ENCODE measurements around the gene KCNMA1. TPM values are rescaled to one million over a fixed set of nuclear protein-coding genes. Genes with fewer than 3 reads are reported as not detected.

Gene KCNMA1
- polyA plus RNA-seq, 1 donor from 2014 or later = 60.8 TPM

- no peaks in the 10 kb centered on the region for H3K36me3 ChIP-seq (ENCODE audit: insufficient read depth, low read length)
- H4K20me1 ChIP-seq (ENCODE audit: insufficient read depth) = no peaks in the 10 kb centered on the region
- no peaks in the 10 kb centered on the region for H3K9me2 ChIP-seq (ENCODE audit: insufficient read depth, low read length)
- H3K9me3 ChIP-seq (ENCODE audit: low read length) = no peaks in the 10 kb centered on the region
- H3K27ac ChIP-seq (ENCODE audit: low read length) = no peak overlapping the region
- H3K9ac ChIP-seq (ENCODE audit: low read length) = no peak overlapping the region
- no peaks in the 10 kb centered on the region for H3K27me3 ChIP-seq (ENCODE audit: insufficient read depth, low read depth, low read length)
- H3K79me2 ChIP-seq (replicated peaks; ENCODE audit: insufficient read depth, low read length) = no peaks in the 10 kb centered on the region
- no peak for TF ChIP-seq EP300 (conservative IDR thresholded peaks at IDR 0.05; ENCODE audit: poor library complexity, severe bottlenecking)
- no peak for TF ChIP-seq RAD21 (conservative IDR thresholded peaks at IDR 0.05)
- TF ChIP-seq REST (IDR thresholded peaks at IDR 0.05; ENCODE audit: borderline replicate concordance) = no peak
- TF ChIP-seq SMC3 (conservative IDR thresholded peaks at IDR 0.05; ENCODE audit: poor library complexity) = no peak
- H3K4me3 ChIP-seq (ENCODE audit: low read length) = no peak overlapping the region
- no peaks in the 10 kb centered on the region for H3F3A ChIP-seq (ENCODE audit: insufficient read depth, low read length, poor library complexity, severe bottlenecking)
- H3K4me2 ChIP-seq (ENCODE audit: low read length) = no peak overlapping the region
- H2AFZ ChIP-seq (ENCODE audit: low read depth, low read length) = no peak overlapping the region
Observed at GRCh38 chr10:77594471-77594783, 43.2 kb downstream of the KCNMA1 start.

DNA sequence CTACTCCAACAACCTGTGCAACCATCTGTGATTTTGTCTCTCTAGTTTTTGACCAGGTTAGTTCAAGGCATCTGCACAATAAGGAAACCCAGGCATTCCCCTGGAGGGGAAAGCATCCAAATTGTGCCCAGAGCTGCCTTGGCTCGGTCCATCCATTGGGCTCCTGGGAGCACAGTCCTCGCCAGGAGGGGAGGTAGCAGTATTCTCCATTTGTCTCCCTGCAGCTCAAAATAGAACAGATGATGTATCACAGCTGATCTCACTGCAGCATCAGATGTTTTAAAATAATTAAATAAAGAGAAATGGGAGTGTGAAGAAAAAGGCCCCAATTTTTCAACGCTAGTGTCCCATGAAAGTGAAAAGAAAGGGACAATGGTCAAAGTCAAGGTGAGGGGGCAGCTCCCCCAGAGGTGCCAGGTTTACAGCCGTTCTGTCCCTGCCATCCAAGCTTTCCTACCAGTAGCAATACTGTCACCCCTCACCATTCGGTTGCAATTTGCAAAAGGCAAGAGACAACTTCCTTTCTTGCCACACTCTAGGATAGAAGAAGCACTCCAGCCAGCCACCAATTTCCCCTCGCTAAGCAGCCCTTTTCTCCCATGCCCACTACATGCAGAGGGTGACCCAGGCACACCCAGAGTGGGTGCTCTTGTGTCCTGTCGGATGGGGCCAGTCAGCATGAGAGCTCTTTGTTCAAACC, 43.7 kb downstream of the KCNMA1 start:
- Histone ChIP-seq H3K27ac (ENCODE audit: low read length) (no peak overlapping the region), H3K27me3 (ENCODE audit: insufficient read depth, low read depth, low read length) (no peaks in the 10 kb centered on the region), H3K9me3 (ENCODE audit: low read length) (no peaks in the 10 kb centered on the region), H3K9ac (ENCODE audit: low read length) (no peak overlapping the region), H3F3A (ENCODE audit: insufficient read depth, low read length, poor library complexity, severe bottlenecking) (no peaks in the 10 kb centered on the region), H3K79me2 (replicated peaks; ENCODE audit: insufficient read depth, low read length) (no peaks in the 10 kb centered on the region), H4K20me1 (ENCODE audit: insufficient read depth) (no peaks in the 10 kb centered on the region), H3K36me3 (ENCODE audit: insufficient read depth, low read length) (no peaks in the 10 kb centered on the region), H2AFZ (ENCODE audit: low read depth, low read length) (no peak overlapping the region), H3K4me3 (ENCODE audit: low read length) (no peak overlapping the region), H3K4me2 (ENCODE audit: low read length) (no peak overlapping the region), H3K9me2 (ENCODE audit: insufficient read depth, low read length) (no peaks in the 10 kb centered on the region)
- TF ChIP-seq TAF1 (IDR thresholded peaks at IDR 0.05; ENCODE audit: low read depth) = no peak
- no peak for TF ChIP-seq EZH2 (IDR thresholded peaks at IDR 0.05; ENCODE audit: borderline replicate concordance, insufficient read depth, low read length, poor library complexity, severe bottlenecking)
- TF ChIP-seq RAD21 (conservative IDR thresholded peaks at IDR 0.05) = no peak
- TF ChIP-seq EP300 (conservative IDR thresholded peaks at IDR 0.05; ENCODE audit: poor library complexity, severe bottlenecking) = no peak
- no peak for TF ChIP-seq REST (IDR thresholded peaks at IDR 0.05; ENCODE audit: borderline replicate concordance)
- TF ChIP-seq, protein P1, sequence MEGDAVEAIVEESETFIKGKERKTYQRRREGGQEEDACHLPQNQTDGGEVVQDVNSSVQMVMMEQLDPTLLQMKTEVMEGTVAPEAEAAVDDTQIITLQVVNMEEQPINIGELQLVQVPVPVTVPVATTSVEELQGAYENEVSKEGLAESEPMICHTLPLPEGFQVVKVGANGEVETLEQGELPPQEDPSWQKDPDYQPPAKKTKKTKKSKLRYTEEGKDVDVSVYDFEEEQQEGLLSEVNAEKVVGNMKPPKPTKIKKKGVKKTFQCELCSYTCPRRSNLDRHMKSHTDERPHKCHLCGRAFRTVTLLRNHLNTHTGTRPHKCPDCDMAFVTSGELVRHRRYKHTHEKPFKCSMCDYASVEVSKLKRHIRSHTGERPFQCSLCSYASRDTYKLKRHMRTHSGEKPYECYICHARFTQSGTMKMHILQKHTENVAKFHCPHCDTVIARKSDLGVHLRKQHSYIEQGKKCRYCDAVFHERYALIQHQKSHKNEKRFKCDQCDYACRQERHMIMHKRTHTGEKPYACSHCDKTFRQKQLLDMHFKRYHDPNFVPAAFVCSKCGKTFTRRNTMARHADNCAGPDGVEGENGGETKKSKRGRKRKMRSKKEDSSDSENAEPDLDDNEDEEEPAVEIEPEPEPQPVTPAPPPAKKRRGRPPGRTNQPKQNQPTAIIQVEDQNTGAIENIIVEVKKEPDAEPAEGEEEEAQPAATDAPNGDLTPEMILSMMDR (IDR thresholded peaks at IDR 0.05; ENCODE audit: poor library complexity, severe bottlenecking) = no peak
- no peak for TF ChIP-seq MXI1 (conservative IDR thresholded peaks at IDR 0.05; ENCODE audit: poor library complexity, severe bottlenecking)
- TF ChIP-seq POLR2AphosphoS5 (IDR thresholded peaks at IDR 0.05) = no peak
- TF ChIP-seq SMC3 (conservative IDR thresholded peaks at IDR 0.05; ENCODE audit: poor library complexity) = no peak

Measured in neural cell (in vitro differentiated cells).